ENCODE data around the gene CLDN7. TPM values are rescaled to one million over a fixed set of nuclear protein-coding genes. Genes with fewer than 3 reads are reported as not detected.
A peak's percentile ranks its signal among the peaks of the same experiment; 100 is the strongest.

Gene CLDN7
- 1 to 10 TPM in 5 of 10 donors, under 1 TPM in 5; 0.47 to 3.0 (median 1.1) TPM for polyA plus RNA-seq (ENCODE audit: insufficient read length in 10 of 10)
- long read RNA-seq, donor 1 = 0 reads
- long read RNA-seq, donor 2 = 0 reads
- long read RNA-seq, donor 3 = 0 reads
- long read RNA-seq, donor 4, partial matches to known transcripts = 0 of 1 reads
- long read RNA-seq, donor 4, other reads (novel, unspliced or antisense) = 0 of 1 reads
- long read RNA-seq, donor 5, partial matches to known transcripts = 0 of 1 reads
- long read RNA-seq, donor 5, other reads (novel, unspliced or antisense) = 0 of 1 reads
- long read RNA-seq, donor 6 = 0 reads
- long read RNA-seq, donor 7 = 0 reads
- long read RNA-seq, donor 8, partial matches to known transcripts = 0 of 2 reads
- long read RNA-seq, donor 8, other reads (novel, unspliced or antisense) = 0 of 2 reads
- long read RNA-seq, donor 9 = 0 reads

DNA sequence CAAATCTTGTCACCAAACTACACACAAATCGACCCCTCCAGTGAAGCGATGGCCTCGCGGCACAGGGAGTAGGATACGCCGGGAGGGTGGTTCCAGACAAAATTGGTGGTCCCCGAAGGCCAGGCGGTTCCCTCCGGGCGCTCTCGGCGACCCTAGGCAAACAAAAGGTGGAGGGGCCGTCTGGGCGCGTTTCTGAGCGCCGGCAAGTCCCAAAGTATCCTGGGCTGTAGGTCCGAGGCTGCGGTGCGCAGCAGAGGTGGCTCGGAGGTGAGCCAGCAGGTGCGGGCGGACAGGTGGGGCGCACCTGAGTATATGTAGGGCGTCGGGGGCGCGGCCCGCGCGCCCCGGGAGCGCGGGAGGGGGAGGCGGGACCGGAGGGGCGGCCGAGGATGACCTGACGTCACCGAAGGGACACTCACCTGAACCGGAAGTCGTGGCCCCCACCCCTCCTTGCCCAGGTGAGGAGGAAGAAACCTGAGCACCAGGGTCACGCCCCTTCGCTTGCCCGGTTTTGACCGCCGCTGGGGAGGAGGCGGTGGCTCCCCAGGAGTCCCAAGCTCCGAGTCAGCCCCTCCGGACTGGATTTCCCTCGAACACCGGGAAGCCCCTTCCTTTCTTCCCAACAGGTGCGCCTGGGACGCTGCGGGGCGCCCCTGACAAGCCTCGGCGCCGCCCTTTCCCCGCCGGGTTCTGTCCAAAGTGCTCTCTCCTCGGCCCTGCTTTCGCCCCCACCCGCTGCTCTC lies at the start of gene CLDN7:
TSS of gene CLDN7 (minus strand) at position 287 of the 743 bp plus-strand sequence. CDS start 435 bp downstream, outside the sequence.
- no peak for DNase-seq

DNA sequence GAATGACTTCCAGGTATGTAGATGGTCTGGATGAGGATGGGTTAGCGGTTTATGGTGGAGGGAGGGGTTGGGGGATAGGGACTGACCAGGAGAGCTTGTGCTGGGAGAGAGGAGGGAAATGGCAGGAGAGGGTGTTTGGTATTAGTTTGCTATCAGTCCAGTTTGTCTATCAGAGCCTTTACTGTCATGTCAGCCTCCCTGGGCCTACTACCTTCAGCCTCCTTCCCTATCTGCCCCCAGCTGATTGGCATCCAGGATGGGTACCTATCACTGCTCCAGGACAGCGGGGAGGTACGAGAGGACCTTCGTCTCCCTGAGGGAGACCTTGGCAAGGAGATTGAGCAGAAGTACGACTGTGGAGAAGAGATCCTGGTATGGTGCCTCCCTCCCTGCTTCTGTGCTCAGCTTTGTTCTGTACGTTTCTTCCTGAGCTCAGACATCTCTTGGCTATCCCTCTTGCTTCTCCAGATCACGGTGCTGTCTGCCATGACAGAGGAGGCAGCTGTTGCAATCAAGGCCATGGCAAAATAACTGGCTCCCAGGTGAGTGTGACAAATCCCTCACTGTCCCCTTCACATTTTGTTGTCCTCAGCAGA lies 48.9 kb upstream of the CLDN7 start:
- DNase-seq = no peak

DNA sequence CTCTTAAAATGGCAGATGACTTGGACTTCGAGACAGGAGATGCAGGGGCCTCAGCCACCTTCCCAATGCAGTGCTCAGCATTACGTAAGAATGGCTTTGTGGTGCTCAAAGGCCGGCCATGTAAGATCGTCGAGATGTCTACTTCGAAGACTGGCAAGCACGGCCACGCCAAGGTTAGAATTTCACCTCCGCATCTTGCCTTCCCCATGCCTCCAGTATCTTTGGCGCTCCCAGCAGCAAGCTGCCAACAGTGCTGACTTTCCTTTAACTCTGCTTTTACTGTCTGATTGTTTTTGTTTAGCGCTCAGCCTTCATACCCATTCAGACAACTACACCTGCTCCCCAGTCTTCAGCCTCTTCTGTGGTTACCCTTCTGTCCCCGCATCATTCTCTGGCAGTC lies 47.4 kb upstream of the CLDN7 start:
- DNase-seq = no peak

DNA sequence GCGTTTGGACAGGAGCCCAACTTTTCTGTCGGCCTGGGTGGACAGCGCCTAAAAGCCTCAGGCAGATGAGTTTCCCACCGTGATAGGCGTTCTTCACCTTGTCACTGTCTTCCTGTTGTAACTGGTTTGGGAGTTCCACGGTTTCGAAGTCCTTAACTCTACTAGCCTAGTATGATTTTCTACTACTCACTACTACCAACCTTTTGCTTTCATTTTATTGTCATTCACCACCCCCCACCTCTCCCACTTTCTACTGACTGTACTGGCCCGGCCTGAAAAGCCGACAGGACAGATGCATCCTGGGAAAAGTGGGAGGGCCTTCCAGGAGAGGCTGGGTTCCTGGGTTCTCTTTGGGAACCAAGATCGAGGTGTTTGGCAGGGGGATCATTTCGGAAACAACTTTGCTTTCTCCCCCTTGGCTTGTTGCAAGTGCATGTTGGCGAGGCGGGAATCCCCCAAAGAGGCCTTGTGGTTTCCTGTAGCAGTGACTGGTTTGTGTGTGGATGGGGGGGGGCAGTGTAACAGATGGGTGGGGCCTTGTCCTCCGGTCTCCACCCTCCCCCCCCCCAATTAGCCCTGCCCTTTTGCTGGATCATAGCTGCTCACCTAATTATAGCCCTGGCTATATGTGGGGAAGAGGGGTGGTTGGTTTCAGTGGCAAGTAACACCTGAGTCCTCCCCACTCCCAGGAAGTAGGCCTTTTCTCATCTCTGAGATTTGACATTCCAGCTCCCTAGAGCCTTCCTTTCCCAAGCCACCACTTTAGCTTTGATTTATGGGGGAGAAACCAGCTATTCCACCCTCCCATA lies 46.6 kb upstream of the CLDN7 start:
- DNase-seq = peak; percentile 70 to 89 (median 78)

GRCh38 chr17:7307686-7308624 lies 45.7 kb upstream of the CLDN7 start:
- peak in 1 of 3 donors; percentile 59 for DNase-seq

GRCh38 chr17:7306911-7307685 lies 44.8 kb upstream of the CLDN7 start, which contains the start of gene EIF5A:
Gene EIF5A, plus strand, starts transcription at chr17:7307628. Its CDS starts 2,008 bp downstream, at chr17:7309636.
- peak; percentile 100 for DNase-seq

DNA sequence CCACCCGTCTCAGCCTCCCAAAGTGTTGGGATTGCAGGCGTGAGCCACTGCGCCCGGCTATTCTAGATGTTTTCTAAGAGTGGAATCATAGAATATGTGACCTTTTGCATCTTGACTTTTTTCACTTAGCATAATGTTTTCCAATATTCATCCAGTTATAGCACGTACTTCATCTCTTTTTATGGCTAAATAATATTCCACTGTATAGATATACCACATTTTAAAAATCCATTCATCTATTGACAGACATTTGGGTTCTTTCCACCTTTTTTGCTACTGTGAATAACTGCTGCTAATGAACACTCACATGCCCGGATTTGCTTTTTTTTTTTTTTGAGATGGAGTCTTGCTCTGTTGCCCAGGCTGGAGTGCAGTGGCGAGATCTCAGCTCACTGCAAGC lies 41.9 kb upstream of the CLDN7 start:
- DNase-seq = no peak

- DNase-seq = peak; percentile 74 to 91 (median 81)
These were observed 34.0 kb upstream of the CLDN7 start for GRCh38 chr17:7296189-7296861.

DNA sequence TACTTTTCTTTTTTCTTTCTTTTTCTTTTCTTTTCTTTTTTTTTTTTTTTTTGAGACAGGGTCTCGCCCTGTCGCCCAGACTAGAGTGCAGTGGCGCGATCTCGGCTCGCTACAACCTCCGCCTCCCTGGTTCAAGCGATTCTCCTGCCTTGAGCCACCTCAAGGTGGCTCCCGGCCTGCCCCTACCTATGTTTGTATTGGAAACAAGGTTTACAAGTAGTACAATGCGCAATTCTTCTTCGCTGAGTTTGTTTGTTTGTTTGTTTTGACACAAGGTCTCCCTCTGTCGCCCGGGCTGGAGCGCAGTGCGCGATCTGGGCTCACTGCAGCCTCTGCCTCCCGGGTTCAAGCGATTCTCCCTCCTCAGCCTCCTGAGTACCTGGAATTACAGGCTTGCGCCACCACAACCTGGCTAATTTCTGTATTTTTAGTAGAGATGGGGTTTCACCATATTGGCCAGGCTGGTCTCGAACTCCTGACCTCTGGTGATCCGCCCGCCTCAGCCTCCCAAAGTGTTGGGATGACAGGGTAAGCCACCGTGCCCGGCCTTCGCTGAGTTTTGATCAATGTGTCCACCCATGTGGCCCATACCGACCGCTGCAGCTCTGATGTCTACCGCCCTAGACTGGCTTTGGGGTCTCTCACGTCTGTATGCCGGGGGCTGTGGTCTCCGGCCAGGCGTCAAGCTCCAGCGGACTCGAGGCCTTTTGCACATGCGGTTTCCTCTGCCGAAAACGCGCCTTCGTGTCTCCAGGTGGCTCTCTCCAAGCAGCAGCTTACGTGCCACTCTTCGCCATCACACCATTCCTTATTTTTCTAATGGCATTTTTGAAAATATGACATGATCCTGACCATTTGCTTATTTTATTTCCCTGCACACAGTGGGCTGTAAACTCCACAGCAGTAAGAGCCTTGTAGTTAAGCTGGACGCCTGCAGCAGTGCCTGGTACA lies 33.2 kb upstream of the CLDN7 start:
- no peak for DNase-seq

GRCh38 chr17:7294614-7295153 lies 32.4 kb upstream of the CLDN7 start, which contains the start of gene YBX2:
Gene YBX2, minus strand, starts transcription at chr17:7294639. Its CDS starts 139 bp downstream, at chr17:7294500.
- DNase-seq = peak in 1 of 3 donors; percentile 57

DNA sequence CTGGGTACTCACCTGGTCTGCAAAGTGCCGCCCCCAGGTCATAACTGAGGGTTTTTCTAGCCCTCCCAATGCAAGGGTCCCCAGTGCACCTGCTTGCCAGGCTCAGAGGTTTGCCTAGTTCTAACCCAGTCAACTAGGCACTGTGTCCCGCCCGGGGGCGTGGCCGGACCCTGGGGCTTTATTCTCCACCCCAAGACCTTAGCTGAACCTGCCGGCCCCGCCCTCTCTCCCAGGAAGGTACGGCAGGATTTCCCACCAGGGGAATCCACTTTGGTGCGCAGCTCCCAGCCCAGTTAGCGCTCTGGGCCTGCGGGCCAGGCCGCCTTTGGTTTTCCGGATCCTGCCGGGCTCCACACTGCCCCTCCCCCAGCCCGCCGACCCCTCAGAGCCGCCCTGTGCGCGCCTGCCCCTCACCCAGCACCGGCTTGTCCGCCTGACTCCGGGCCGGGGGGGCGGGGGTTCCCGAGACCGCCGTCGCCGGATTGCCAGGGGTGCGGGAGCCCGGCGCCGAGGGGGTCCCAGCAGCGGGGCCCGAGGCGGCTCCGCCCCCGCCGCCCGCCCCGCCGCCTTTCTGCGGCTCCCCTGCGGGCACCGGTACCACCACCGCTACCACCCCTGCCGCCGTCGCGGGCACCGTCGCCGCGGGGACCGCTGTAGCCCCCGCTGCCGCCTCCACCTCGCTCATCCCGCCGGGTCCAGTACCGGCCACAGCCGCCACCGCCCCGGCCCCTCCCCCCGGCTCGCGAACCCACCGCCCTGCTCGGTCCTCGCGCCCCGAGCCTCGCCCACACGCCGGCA lies 31.7 kb upstream of the CLDN7 start:
- DNase-seq = no peak

DNA sequence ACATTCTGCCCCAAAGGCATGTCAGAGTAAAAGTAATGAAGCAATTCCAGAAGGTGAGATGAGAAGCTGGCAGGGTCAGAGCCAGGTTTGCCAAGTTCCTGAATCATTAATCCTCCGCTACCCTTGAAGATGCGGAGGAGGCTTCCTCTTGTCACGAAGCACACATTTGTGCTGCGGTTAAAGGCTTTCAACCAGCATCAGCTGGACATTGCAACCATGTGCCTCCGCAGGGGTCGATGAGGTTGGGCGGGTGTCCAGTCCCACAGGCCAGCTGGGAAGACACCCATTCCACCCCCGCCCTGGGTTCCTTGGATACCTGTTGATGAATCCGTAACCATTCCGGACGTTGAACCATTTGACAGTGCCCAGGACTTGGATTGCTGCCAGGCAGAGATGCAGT lies 30.9 kb upstream of the CLDN7 start:
- DNase-seq = no peak

DNA sequence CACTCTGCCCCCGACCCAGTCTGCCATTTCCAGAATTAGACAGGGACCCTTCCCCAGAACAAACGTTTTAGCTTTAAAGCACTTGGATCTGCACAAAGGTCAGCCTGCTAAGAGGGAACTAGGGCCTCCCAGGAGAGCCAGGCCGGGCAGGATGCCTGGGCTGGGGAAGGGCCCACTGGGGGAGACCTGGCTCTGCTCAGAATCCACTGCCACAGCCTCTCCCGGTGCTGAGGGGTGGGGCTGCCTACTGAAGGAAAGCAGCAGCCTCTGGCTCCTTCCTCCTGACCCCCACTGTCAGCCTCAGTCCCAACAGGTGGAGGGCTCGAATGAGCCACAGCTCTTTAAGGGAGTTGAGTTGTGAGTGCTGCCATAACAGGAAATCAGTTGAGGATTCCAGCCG lies 30.5 kb upstream of the CLDN7 start:
- peak in 1 of 3 donors; percentile 24 for DNase-seq

- DNase-seq = no peak
These were observed 29.9 kb upstream of the CLDN7 start for GRCh38 chr17:7292194-7292593.

DNA sequence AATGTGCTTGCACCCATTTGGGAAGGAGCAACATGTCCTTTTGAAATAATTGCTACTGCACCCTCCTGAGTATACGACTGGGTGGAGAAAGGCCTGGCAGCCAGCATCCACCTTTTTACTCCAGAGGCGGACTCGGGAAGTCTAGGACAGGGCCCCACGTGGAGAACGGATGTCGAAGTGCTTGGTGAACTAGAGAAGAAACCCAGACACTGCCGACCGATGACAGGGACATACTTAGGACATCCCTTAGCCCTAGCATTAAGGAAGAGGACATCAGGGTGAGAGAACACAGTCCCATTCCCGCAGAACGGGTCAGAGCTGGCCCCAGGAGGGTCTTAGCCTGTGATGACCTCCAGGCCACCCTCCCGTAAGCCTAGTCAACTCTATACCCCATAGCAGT lies 28.4 kb upstream of the CLDN7 start:
- no peak for DNase-seq

GRCh38 chr17:7290166-7290565 lies 27.9 kb upstream of the CLDN7 start:
- no peak for DNase-seq

Data from muscle of back (tissue), 13 donors.